ENCODE results near the gene ERBB2. TPM values are rescaled to one million over a fixed set of nuclear protein-coding genes. Genes with fewer than 3 reads are reported as not detected.

Gene ERBB2
- total RNA-seq = 278 TPM

DNA sequence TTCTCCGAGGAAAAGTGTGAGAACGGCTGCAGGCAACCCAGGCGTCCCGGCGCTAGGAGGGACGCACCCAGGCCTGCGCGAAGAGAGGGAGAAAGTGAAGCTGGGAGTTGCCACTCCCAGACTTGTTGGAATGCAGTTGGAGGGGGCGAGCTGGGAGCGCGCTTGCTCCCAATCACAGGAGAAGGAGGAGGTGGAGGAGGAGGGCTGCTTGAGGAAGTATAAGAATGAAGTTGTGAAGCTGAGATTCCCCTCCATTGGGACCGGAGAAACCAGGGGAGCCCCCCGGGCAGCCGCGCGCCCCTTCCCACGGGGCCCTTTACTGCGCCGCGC is at the start of gene ERBB2:
Gene ERBB2, plus strand, starts transcription at position 247 of the 330 bp plus-strand sequence. CDS start 175 bp downstream, outside the sequence.
- peak; percentile 89 for DNase-seq (ENCODE audit: low spot score)

DNA sequence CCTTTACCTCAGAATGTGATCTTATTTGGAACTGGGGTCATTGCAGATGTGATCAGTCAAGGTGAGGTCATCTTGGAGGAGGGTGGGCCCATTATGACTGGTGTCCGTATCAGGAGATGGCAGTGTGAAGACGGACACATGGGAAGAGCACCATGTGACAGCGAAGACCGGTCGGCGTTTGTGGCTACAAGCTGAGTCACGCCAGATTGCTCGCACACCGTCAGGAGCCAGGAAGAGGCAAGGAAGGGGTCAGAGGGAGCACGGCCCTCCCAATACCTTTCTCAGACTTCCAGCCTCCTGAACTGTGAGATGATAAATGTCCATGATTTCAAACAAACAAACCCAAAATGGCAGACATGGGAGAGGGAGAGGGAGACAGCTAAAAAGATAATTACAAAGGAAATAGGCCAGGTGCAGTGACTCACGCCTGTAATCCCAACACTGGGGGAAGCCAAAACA is 49.7 kb upstream of the ERBB2 start:
- no peak for DNase-seq (ENCODE audit: low spot score)

DNA sequence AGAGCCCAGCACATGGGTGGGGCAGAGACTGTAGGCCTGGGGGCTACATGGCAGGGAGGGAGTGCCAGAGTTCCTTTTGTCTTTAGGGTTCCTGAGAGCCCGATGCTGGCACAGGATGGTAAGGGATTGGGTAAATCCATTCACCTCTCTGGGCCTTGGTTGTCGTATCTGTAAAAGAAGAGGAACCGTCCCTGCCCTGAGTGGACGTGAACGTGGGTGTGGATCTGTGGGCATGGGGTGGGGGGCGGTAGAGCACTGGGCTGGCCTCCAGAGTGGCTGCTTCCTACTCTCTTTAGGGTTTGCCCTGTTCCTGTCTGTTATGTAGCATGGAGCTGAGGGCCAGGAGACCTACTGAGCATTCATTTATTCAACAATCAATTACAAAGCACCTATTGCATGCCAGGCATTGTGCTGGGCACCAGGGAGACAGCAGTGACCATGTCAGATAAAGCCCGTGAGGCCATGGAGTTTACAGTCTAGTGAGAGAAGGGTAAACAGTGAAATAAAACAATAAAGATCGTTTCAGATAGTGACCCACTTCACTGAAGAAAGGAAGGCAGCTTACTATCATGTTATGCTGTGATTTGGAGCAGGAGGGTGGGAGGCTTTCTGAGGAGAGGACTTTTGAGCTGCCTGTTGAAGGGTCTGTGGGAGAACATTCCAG is 47.8 kb upstream of the ERBB2 start:
- no peak for DNase-seq (ENCODE audit: low spot score)

DNA sequence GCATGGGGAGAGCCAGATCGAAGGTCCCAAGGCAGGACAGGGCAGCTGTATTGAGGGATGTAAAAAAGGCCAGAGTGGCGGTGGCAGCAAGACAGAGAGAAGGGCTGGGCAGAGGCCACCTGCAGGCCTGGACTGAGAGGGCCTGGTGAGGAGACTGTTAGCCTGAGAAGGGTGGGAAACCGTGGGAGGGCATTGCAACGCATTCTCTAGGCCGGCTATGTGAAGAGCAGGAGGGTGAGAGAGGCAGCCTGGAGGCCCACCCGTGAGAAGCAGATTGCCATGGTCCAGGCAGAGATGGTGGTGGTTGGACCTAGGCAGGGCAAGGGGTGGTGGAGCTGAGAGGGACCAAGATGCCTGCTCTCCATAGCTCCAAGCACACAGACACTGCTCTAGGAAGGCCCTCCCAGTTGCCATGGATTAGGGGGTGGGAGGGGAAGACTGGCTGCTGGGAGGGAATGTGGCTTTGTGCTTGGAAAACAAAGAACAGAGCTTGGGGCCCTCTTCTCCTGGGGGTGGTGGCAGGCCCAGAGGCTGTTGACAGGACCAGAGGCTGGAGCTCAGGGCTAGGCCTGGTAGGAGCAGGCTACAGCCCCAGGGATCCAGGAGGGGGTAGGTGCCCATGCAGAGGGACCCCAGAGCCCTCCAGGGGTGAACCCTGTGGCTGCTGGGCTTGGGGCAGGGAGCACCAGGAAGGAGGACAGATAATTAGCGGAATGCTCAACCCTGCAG is 47.1 kb upstream of the ERBB2 start:
- DNase-seq (ENCODE audit: low spot score) = no peak

DNA sequence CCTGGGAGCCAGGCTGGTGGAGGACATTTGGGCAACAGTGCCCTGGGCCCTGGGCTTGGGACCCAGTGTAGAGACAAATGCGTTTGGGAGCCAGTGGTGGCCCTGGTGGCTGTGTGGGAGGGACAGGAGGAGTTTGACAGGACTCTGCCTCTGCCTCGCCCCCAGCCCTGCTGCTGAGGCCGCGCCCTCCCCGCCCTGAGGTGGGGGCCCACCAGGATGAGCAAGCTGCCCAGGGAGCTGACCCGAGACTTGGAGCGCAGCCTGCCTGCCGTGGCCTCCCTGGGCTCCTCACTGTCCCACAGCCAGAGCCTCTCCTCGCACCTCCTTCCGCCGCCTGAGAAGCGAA is 46.6 kb upstream of the ERBB2 start:
- no peak for DNase-seq (ENCODE audit: low spot score)

DNA sequence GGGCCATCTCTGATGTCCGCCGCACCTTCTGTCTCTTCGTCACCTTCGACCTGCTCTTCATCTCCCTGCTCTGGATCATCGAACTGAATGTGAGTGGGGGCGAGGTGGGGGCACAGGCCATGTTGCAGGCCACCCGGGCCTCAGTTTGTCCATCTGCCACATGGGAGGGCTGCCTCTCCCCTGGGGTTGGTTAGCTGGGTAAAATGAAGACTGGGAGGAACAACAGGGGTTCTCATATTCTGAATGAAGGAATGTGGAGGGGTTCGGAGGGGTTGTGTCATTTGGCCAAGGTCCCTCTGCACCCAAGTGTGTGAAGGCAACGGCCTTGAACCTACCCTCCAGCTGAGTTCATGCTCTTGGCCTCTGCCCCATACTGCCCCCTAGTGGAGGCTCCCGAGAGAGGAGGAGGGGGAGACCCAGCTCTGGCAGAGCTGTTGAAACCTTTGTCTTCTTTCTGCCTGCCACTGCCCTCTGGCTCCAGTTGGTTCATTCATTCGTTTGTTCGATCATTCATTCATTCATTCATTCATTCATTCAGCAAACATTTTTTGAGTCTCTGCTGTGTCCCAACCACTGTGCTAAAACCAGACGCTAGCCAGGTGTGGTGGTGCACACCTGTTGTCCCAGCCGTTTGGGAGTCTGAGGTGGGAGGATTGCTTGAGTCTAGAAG is 46.1 kb upstream of the ERBB2 start:
- DNase-seq (ENCODE audit: low spot score) = no peak

DNA sequence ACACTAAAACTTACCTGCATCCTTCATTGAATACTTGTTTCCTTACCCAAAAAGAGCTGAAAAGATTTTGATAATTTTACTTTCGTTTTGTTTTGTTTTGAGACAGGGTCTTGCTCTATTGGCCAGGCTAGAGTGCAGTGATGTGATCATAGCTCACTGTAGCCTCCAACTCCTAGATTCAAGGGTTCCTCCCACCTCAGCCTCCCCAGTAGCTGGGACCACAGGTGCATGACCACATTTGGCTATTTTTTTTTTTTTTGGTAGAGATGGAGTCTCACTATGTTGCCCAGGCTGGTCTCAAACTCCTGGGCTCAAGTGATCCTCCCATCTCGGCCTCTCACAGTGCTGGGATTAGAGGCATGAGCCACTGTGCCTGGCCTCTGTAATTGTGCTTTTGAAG is 44.8 kb upstream of the ERBB2 start:
- no peak for DNase-seq (ENCODE audit: low spot score)

DNA sequence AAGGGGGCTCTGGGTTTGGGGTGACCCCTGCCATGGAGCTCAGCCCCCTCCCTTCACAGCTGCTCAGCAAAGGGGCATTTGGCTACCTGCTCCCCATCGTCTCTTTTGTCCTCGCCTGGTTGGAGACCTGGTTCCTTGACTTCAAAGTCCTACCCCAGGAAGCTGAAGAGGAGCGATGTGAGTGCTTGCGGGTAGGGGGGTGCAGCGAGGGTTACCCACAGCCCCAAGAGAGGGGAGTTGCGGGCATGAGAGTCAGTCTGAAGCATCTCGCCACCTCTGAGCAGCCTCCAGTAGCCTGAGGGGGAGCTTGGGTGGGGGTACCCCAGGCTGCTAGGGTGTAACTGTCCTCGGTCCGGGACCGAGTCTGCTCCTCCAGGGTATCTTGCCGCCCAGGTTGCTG is 41.5 kb upstream of the ERBB2 start:
- DNase-seq (ENCODE audit: low spot score) = no peak

DNA sequence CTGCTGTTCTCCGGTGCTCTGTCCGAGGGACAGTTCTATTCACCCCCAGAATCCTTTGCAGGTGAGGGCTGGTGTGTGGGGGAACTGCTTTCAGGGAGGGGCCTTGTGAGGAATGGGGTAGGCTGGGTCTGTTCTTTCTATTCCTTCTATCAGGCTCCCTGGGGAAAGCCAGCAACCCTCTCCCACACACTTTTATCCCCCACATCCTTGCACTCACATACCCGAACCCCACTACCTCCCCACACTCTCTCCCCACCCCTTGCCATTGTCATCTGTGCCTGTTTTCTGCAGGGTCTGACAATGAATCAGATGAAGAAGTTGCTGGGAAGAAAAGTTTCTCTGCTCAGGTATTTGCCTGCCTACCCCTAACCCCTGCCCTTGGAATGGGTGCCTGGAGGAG is 41.1 kb upstream of the ERBB2 start:
- DNase-seq (ENCODE audit: low spot score) = no peak

DNA sequence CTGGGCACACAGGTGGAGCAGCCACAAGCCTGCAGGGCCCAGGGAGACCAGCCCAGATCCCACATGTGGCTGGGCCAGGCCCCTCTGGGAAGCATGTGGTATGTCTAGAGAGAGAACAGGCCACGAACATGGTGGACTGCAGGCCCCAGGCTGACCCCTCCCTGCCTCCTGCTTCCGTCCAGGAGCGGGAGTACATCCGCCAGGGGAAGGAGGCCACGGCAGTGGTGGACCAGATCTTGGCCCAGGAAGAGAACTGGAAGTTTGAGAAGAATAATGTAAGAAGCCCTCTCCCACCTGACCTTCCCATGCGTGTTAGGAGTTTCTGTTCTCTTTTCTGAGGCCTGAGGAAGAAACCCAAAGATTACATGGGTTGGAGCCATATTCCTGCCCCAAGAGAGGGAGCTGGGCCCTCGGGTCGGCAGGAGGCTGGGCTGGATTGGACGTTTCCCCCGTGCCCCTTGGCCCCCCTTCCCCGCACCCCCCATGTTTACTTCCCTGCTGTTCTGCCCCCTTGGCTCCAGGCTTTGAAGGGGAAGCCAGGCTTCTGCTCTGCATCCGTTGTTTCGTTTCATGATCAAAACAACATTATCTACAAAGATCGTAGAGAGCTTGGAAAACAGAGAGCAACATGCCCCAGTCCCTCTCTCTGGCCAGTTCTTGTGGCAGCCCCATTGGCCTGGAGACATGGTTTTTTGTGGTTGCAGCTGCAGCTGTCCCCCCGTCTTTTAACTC is 40.4 kb upstream of the ERBB2 start:
- DNase-seq (ENCODE audit: low spot score) = no peak

DNA sequence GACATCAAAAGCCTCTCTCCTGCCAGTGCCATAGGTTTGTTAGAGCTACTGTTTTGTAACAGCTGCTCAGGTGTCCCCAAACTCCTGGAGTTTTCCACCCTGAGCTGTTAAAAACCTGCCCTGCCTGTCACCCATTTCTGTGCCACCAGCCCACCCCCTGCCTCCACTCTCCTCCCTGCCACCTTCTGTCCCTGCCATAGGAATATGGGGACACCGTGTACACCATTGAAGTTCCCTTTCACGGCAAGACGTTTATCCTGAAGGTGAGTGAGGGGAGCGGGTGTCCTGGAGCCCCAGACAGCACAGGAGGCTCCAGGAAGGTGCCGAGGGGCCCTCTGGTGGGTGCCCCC is 39.9 kb upstream of the ERBB2 start:
- DNase-seq (ENCODE audit: low spot score) = no peak

DNA sequence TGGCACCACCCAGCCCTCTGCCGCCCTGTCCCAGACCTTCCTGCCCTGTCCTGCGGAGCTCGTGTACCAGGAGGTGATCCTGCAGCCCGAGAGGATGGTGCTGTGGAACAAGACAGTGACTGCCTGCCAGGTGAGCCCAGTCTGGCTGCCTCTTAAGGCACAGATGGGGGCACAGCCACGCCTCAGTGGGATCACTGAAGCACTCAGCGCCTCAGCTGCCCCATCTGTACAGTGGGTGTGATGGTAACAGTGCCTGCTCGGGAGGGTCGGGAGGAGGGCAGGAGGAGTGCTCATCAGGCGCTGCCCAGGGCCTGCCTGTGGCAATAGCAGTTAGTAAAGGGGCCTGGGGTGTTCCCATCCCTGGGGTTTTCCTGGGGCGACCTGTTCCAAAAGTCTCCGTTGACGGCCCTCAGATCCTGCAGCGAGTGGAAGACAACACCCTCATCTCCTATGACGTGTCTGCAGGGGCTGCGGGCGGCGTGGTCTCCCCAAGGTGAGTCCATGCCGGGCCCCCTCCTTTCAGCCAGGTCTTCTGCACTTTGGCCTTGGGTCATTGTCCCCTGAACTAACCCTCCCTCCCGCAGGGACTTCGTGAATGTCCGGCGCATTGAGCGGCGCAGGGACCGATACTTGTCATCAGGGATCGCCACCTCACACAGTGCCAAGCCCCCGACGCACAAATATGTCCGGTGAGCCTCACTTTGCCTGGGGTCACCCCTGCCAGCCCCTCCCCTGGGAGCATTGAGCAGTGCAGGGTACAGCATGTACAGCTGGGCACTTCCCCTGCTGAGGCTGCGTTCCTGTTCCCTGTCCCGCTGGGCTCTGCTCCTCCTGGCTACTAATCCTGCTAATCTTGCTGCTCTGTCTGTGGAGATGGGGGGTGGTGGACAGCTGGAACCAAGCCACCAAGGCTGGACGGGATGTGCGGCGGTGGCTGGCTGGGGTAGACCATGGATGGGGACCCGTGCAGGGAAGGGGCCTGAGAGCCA is 39.2 kb upstream of the ERBB2 start:
- no peak for DNase-seq (ENCODE audit: low spot score)

DNA sequence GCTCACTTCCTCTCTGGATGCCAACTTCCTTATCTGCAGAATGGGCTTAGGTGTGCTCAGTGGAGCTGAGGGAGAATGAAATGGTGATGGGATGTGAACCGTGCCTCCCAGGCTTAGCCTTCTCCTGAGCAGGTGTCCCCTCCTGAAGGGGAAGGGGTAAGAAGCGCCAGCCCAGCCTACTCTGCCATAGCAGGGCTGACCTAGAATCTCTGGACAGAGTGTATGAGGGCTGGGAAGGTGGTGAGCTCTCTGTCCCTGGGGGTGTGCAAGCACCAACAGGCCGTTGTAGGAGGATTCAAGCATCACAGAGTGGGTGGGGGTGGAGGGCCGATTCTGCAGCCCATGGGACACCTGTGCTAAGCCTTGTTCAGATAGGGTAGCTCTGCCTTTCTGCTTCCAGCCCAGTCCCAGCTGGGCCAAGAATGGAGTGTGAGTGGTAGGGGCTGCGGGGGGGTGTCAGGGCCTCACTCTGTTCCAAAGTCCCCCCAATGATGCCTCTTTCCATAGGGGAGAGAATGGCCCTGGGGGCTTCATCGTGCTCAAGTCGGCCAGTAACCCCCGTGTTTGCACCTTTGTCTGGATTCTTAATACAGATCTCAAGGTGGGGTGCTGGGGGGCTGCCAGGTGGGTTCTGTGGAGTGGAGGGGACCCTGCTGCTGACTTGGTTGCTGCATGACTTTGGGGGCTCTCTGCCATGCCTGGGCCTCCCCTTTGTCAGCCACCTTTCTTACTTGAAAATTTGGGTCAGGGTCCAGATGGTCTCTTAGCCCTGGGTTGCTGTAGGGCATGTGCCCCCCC is 37.9 kb upstream of the ERBB2 start:
- no peak for DNase-seq (ENCODE audit: low spot score)

DNA sequence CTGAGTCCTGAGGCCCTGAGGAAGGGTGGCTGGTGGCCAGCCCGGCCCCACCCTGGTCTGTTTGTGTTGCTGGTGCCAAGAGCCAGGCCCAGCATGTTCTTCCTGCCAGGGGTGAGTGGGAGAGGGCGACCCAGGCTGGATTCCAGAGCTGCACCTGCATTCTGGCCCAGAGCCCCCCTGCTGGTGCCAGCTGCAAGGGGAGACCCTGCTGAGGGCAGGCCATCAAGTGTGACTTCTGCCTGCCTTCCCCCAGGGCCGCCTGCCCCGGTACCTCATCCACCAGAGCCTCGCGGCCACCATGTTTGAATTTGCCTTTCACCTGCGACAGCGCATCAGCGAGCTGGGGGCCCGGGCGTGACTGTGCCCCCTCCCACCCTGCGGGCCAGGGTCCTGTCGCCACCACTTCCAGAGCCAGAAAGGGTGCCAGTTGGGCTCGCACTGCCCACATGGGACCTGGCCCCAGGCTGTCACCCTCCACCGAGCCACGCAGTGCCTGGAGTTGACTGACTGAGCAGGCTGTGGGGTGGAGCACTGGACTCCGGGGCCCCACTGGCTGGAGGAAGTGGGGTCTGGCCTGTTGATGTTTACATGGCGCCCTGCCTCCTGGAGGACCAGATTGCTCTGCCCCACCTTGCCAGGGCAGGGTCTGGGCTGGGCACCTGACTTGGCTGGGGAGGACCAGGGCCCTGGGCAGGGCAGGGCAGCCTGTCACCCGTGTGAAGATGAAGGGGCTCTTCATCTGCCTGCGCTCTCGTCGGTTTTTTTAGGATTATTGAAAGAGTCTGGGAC is 37.1 kb upstream of the ERBB2 start:
- DNase-seq (ENCODE audit: low spot score) = peak; percentile 64

DNA sequence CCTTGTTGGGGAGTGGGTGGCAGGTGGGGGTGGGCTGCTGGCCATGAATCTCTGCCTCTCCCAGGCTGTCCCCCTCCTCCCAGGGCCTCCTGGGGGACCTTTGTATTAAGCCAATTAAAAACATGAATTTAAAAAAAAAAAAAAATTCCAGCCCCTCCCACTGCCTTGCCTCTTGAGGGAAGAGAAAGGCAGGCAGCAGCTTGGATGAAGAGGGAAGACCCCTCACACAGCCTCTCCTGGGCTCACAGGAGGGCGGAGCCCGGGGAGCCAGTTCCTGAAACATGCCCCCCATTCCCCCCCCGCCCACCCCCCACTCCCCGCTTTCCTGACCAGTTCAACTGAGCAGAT is 36.5 kb upstream of the ERBB2 start:
- no peak for DNase-seq (ENCODE audit: low spot score)

DNA sequence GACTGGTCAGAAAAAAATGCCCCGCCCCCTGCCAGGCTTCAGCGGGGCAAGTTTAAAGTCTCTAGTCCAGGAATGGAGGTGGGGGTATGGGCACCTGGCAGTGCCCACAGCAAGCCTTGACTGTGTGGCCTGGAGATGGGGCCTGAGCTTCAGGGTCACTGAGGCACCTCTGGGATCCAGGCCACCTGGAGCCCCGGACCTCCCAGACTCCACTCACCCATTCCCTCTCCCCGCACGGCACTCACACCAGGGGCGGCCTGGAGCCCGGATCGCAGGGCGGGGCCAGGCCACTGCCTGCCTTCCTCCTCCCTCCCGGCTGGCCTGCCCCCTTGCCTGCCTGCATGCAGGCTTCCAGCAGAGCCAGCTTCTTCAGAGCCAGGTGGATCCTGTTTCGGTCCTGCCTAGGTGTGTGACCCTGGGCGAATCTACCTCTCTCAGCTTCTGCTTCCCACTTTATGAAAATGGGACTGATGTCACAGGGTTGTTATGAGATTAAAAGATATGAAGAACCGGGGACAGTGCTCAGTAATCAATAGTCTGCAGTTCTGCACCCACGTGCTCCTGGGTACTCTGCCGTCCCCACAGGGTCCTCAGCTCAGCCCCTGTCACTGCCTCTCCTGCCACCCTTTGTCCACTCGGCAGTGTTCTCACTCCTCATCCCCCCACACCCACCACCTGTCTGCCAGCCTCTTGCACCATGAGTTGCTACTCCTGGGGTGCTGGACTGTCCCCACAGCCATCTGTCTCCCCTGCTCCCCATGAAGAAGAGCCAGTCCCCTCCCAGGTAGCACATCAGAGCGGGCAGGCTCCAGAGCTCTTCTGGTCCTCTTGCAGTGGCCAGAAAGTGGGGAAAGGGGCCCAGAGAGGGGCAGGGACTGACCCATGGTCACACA is 35.9 kb upstream of the ERBB2 start:
- DNase-seq (ENCODE audit: low spot score) = no peak

DNA sequence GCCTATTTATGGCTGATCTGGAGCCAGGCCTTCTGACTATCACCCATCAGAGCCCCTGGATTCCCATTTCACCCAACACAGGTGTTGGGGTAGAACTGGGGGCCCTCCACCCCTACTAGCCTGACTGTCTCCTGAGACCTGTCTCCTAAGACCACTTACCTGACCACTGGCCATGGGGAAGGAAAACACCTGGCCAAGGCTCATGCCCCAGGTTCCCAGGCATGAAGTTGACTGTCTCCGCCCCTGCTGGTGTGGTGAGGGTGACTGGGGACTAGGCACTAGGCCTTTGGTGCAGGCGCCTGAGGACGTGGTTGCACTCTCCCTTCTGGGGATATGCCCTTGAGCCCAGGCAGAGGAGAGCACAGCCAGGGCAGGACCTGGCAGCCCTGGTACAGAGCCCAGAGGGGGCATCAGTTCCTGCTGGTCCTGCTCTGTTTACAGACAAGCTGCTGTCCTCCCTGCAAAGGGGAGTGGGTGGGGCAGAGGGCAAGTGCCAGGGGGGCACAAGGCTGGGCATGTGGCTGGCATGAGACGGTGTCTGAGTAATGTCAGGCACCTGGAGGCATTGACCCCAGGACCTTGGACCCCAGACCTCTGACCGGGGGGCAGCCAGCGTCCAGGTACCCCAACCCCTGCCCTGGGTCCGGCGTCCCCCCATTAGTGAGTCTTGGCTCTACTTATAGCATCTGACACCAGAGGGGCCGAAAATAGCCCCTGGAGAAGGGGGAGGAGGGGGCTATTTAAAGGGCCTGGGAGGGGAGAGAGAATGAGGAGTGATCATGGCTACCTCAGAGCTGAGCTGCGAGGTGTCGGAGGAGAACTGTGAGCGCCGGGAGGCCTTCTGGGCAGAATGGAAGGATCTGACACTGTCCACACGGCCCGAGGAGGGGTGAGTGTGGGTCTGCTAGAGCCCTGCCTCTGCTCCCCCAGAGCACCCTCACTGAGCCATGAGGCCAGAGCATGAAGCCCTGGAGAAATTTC is 35.0 kb upstream of the ERBB2 start, which contains the start of gene TCAP:
Gene TCAP, plus strand, starts transcription at position 769 of the 981 bp plus-strand sequence. Its CDS starts 11 bp downstream, at position 780.
- no peak for DNase-seq (ENCODE audit: low spot score)
